D341Med (cell line): Measurements from ENCODE around the gene KIAA1755.
A peak's percentile ranks its signal among the peaks of the same experiment; 100 is the strongest.

Experiments
- DNase-seq: peaks from one replicate; pipeline ENCODE4 v3.0.0; 2012; ENCODE audit warnings: low spot score

The KIAA1755 gene

GRCh38 chr20:38217791-38218565 is 42.6 kb downstream of the KIAA1755 start:
- no peak for DNase-seq

GRCh38 chr20:38216746-38217595 is 43.6 kb downstream of the KIAA1755 start:
- DNase-seq: no peak

GRCh38 chr20:38216201-38216600 is 44.3 kb downstream of the KIAA1755 start:
- no peak for DNase-seq

- DNase-seq: no peak
Measured at GRCh38 chr20:38215194-38216182, 45.0 kb downstream of the KIAA1755 start.

- DNase-seq: no peak
Measured at GRCh38 chr20:38214256-38215193, 46.0 kb downstream of the KIAA1755 start.

GRCh38 chr20:38213607-38213940 is 47.0 kb downstream of the KIAA1755 start:
- no peak for DNase-seq

- DNase-seq: no peak
Measured at GRCh38 chr20:38212806-38213606, 47.5 kb downstream of the KIAA1755 start.

GRCh38 chr20:38211200-38212097 is 49.1 kb downstream of the KIAA1755 start:
- no peak for DNase-seq

- DNase-seq: no peak
Measured at GRCh38 chr20:38210741-38211140, 49.8 kb downstream of the KIAA1755 start.

GRCh38 chr20:38209736-38210405 is 50.7 kb downstream of the KIAA1755 start:
- DNase-seq: no peak

GRCh38 chr20:38209054-38209675 is 51.4 kb downstream of the KIAA1755 start:
- no peak for DNase-seq

GRCh38 chr20:38208523-38208922 is 52.0 kb downstream of the KIAA1755 start:
- DNase-seq: no peak

GRCh38 chr20:38208088-38208487 is 52.4 kb downstream of the KIAA1755 start:
- peak; percentile 10 for DNase-seq

- DNase-seq: no peak
Measured at GRCh38 chr20:38207621-38208020, 52.9 kb downstream of the KIAA1755 start.

GRCh38 chr20:38205001-38205400 is 55.5 kb downstream of the KIAA1755 start:
- no peak for DNase-seq

- peak; percentile 7 for DNase-seq
Measured at GRCh38 chr20:38203981-38204357, 56.6 kb downstream of the KIAA1755 start.

GRCh38 chr20:38203337-38203980 is 57.1 kb downstream of the KIAA1755 start:
- DNase-seq: peak; percentile 23

- DNase-seq: no peak
Measured at GRCh38 chr20:38202982-38203293, 57.6 kb downstream of the KIAA1755 start.
